A673 (cell line): Measurements from ENCODE around the gene FAM241B. TPM values are rescaled to one million over a fixed set of nuclear protein-coding genes. Genes with fewer than 3 reads are reported as not detected.

Source experiments
- BruUV-seq: library from RNA; stranded (reverse); fragments of 400-500 nt; replicated peaks from 2 replicates; lab custom pipeline; 2021; lab: Mats Ljungman, UMichigan
- CTCF ChIA-PET: fragments of 300-600 bp; sonication (Branson Sonifier 250); formaldehyde crosslinking; loops from one replicate; lab custom pipeline; 2022; ENCODE audit warnings: antibody characterized with exemption; lab: Charles Lee
- POLR2A ChIA-PET: fragments of 300-600 bp; sonication (Branson Sonifier 250); formaldehyde crosslinking; loops from one replicate; lab custom pipeline; 2022; ENCODE audit warnings: antibody characterized with exemption; ENCODE audit not compliant: low non-redundant PET; lab: Charles Lee
- DNase-seq: peaks from one replicate; pipeline ENCODE4 v3.0.0-alpha.2; 2015; ENCODE audit warnings: low spot score
- H3K27ac ChIP-seq: fragments of 200-600 bp; sonication (generic); 2 replicates; pipeline ENCODE4 v1.5.1; 2016; ENCODE audit warnings: mixed run types, low read depth, mild to moderate bottlenecking, mixed read lengths, antibody characterized with exemption, low read length; ENCODE audit not compliant: poor library complexity, severe bottlenecking
- H3K27me3 ChIP-seq: fragments of 200-600 bp; sonication (generic); replicated peaks from 2 replicates; pipeline ENCODE4 v1.6.1; 2017; ENCODE audit warnings: mixed run types, low read depth, mild to moderate bottlenecking, mixed read lengths, antibody characterized with exemption, low read length; ENCODE audit not compliant: insufficient read depth, poor library complexity
- H3K36me3 ChIP-seq: fragments of 200-600 bp; sonication (generic); 2 replicates; pipeline ENCODE4 v1.6.1; 2016; ENCODE audit warnings: mixed run types, mild to moderate bottlenecking, mixed read lengths, antibody characterized with exemption, low read length; ENCODE audit not compliant: insufficient read depth, poor library complexity, severe bottlenecking
- H3K4me1 ChIP-seq: fragments of 200-600 bp; sonication (generic); 2 replicates; pipeline ENCODE4 v1.6.1; 2017; ENCODE audit warnings: mixed run types, mild to moderate bottlenecking, mixed read lengths, antibody characterized with exemption, low read length; ENCODE audit not compliant: insufficient read depth, poor library complexity, severe bottlenecking
- H3K4me3 ChIP-seq: fragments of 200-600 bp; sonication (generic); 2 replicates; pipeline ENCODE4 v1.5.1; 2016; ENCODE audit warnings: low read depth, mixed run types, mild to moderate bottlenecking, mixed read lengths, low read length; ENCODE audit not compliant: poor library complexity, severe bottlenecking
- H3K9me3 ChIP-seq: fragments of 200-600 bp; sonication (generic); 2 replicates; pipeline ENCODE4 v1.6.1; 2016; ENCODE audit warnings: mixed run types, low read depth, mild to moderate bottlenecking, mixed read lengths, antibody characterized with exemption, low read length; ENCODE audit not compliant: poor library complexity, severe bottlenecking
- EZH2 ChIP-seq: fragments of 200-600 bp; sonication (generic); IDR thresholded peaks from 2 replicates; pipeline ENCODE4 v1.6.1; 2017; ENCODE audit warnings: borderline replicate concordance, low read depth, mild to moderate bottlenecking, mixed read lengths, antibody characterized with exemption, low read length; ENCODE audit not compliant: poor library complexity, severe bottlenecking
- intact Hi-C: fragments of 100-400 bp; cut with micrococcal nuclease; formaldehyde crosslinking; loops from one replicate; pipeline ENCODE4 v1.10.0; 2022; ENCODE audit not compliant: unreplicated experiment
- total RNA-seq: library from RNA; stranded (reverse); gene quantifications from 2 replicates; pipeline ENCODE4 v1.2.3, GENCODE V29; 2021
- TF ChIP-seq, protein P1 (sequence below): fragments of 300-800, 200-600 bp; sonication (generic); conservative IDR thresholded peaks from 2 replicates; pipeline ENCODE4 v1.5.1; 2017; ENCODE audit warnings: low read depth, mild to moderate bottlenecking, antibody characterized with exemption, low read length, moderate library complexity, mixed read lengths

FAM241B gene
- total RNA-seq, 1 experiment from 2014 or later, result 4.2 TPM

DNA sequence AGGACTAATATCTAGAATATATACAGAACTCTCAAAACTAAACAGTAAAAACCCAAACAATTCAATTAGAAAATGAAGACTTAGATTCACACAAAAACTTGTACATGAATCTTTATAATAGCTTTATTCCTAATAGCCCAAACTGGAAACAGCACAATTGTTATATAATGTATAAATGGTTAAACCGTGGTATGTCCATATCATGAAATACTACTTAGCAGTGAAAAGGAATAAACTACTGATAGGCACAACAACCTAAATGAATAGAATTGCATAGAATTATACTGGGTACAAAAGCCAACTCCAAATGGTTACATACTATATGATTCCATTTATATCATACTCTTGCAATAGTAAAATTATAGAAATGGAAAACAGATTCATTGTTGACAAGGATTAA, 21.0 kb upstream of the FAM241B start:
- Histone ChIP-seq H3K36me3 (no peaks in the 10 kb centered on the region), H3K4me1 (no peaks in the 10 kb centered on the region), H3K4me3 (no peak overlapping the region), H3K27me3 (peaks cover 52% of the 10 kb centered on the region), H3K9me3 (no peaks in the 10 kb centered on the region), H3K27ac (no peak overlapping the region)
- BruUV-seq, result no TSS peak
- no peak for DNase-seq
- ChIA-PET CTCF (no interaction called here), POLR2A (no interaction called here)
- TF ChIP-seq, protein P1, sequence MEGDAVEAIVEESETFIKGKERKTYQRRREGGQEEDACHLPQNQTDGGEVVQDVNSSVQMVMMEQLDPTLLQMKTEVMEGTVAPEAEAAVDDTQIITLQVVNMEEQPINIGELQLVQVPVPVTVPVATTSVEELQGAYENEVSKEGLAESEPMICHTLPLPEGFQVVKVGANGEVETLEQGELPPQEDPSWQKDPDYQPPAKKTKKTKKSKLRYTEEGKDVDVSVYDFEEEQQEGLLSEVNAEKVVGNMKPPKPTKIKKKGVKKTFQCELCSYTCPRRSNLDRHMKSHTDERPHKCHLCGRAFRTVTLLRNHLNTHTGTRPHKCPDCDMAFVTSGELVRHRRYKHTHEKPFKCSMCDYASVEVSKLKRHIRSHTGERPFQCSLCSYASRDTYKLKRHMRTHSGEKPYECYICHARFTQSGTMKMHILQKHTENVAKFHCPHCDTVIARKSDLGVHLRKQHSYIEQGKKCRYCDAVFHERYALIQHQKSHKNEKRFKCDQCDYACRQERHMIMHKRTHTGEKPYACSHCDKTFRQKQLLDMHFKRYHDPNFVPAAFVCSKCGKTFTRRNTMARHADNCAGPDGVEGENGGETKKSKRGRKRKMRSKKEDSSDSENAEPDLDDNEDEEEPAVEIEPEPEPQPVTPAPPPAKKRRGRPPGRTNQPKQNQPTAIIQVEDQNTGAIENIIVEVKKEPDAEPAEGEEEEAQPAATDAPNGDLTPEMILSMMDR, result no peak
- no peak for TF ChIP-seq EZH2
- intact Hi-C loops, result no loop called here

DNA sequence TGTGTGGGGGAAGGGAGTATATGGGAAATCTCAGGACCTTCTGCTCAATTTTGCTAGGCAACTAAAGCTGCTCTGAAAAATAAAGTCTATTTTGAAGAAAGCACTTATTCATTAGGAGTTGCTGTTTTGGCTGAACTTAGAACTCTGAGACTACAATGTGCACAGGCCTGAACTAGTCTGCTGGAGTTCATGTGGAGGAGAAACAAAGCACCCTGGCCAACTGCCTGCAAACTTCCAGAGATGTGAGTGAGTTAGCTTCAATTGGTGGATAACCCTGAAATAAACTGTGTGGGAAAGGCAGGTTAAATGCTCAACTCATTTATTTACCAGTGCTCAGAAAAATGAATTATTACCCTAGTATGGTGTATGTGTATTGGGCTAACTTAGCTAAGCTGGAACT, 17.3 kb upstream of the FAM241B start:
- no peaks in the 10 kb centered on the region for H3K36me3 ChIP-seq
- H3K4me1 ChIP-seq, result no peaks in the 10 kb centered on the region
- no peak for TF ChIP-seq EZH2
- TF ChIP-seq, protein P1, result no peak
- H3K27me3 ChIP-seq, result peaks cover 43% of the 10 kb centered on the region
- no peak overlapping the region for H3K4me3 ChIP-seq
- no peaks in the 10 kb centered on the region for H3K9me3 ChIP-seq
- BruUV-seq, result no TSS peak
- intact Hi-C loops, result no loop called here
- DNase-seq, result no peak
- no peak overlapping the region for H3K27ac ChIP-seq
- ChIA-PET POLR2A (no interaction called here), CTCF (no interaction called here)

DNA sequence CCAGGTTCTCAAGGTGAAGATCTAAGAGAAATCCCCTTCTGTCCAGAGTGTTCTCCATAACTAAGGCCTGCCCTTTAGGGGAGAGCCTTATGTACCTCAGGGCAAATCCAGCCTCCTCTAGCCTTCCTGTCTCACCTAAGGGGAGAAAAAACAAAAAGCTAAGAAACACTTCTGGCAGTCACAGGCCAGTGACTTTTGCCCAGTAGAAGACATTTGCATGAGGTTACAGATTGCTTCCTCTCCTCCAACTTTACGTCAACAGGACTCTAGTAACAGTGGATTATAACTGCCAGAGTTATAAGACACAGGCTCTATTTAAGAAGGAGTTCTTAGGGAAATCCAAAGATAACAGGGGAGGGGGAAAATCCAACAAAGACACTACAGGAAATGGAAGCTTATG, 15.9 kb upstream of the FAM241B start:
- no TSS peak for BruUV-seq
- Histone ChIP-seq H3K4me1 (no peaks in the 10 kb centered on the region), H3K4me3 (no peak overlapping the region), H3K36me3 (no peaks in the 10 kb centered on the region), H3K27me3 (peaks cover 34% of the 10 kb centered on the region), H3K9me3 (no peaks in the 10 kb centered on the region), H3K27ac (no peak overlapping the region)
- CTCF ChIA-PET, result no interaction called here
- no peak for DNase-seq
- POLR2A ChIA-PET, result no interaction called here
- intact Hi-C loops, result no loop called here
- TF ChIP-seq, protein P1, result no peak
- TF ChIP-seq EZH2, result no peak
